K562 (cell line): ENCODE data around the gene RASGEF1C. TPM values are rescaled to one million over a fixed set of nuclear protein-coding genes. Genes with fewer than 3 reads are reported as not detected.

Experiments
- ATAC-seq: fragments of 200-7000 bp; cut with Tn5 transposase; 3 replicates; pipeline ENCODE4 v1.9.1; 2020; ENCODE audit warnings: moderate library complexity
- BruUV-seq: library from RNA; stranded (reverse); fragments of 400-500 nt; replicated peaks from 2 replicates; lab custom pipeline; 2021; lab: Mats Ljungman, UMichigan
- CTCF ChIA-PET: fragments of 300-600 bp; formaldehyde crosslinking; extraction: SDS; loops from one replicate; lab custom pipeline; 2021; ENCODE audit warnings: low intra/inter-chr PET ratio; lab: Yijun Ruan, JAX
- POLR2A ChIA-PET: fragments of 300-600, 350-650 bp; sonication (Branson Sonifier 250); formaldehyde crosslinking; extraction: SDS; loops from one replicate; lab custom pipeline; 2021; ENCODE audit warnings: antibody characterized with exemption, inconsistent platforms; lab: Yijun Ruan, JAX
- DNase-seq, 4 experiments: peaks; one replicate each; pipeline versions ENCODE4 v3.0.0 to v3.0.0-alpha.2; 2011 to 2018; ENCODE audit warnings: low spot score in 3 of 4, mixed read lengths in 3 of 4; ENCODE audit errors: extremely low read depth in 1 of 4
- FAIRE-seq: peaks from 2 replicates; lab custom pipeline; 2011; peaks lifted over from hg19 to GRCh38; lab: Jason Lieb, UNC
- H2AFZ ChIP-seq: 2 replicates; pipeline ENCODE4 v1.6.0; 2011; ENCODE audit warnings: low read depth, low read length, control low read depth, inconsistent platforms
- H3K27ac ChIP-seq: fragments of 200-600 bp; 3 replicates; pipeline ENCODE4 v1.8.0; 2011; ENCODE audit warnings: low read depth, mild to moderate bottlenecking, control low read depth, inconsistent platforms, low read length, moderate library complexity, mixed read lengths; ENCODE audit errors: extremely low read depth
- H3K27me3 ChIP-seq, 2 experiments: fragments of 300-600 bp in 1 of 2; 2 replicates in 1 of 2; 3 replicates in 1 of 2; pipeline versions ENCODE4 v1.6.0 to v1.8.0; 2011; ENCODE audit warnings: inconsistent platforms in 2 of 2, low read length in 2 of 2, mild to moderate bottlenecking in 1 of 2, mixed read lengths in 1 of 2, moderate library complexity in 1 of 2; ENCODE audit not compliant: control insufficient read depth in 2 of 2, insufficient read depth in 2 of 2
- H3K36me3 ChIP-seq: fragments of 300-600 bp; 3 replicates; pipeline ENCODE4 v1.8.0; 2011; ENCODE audit warnings: mild to moderate bottlenecking, low read length, inconsistent platforms; ENCODE audit not compliant: control insufficient read depth, insufficient read depth
- H3K4me1 ChIP-seq, 2 experiments: fragments of 200-600 bp in 1 of 2; replicated peaks in 1 of 2; 2 replicates in 1 of 2; 3 replicates in 1 of 2; pipeline versions ENCODE4 v1.5.1 to v1.8.0; 2011; ENCODE audit warnings: inconsistent platforms in 2 of 2, low read length in 2 of 2, mild to moderate bottlenecking in 1 of 2, mixed read lengths in 1 of 2, moderate library complexity in 1 of 2; ENCODE audit not compliant: control insufficient read depth in 2 of 2, insufficient read depth in 2 of 2
- H3K4me2 ChIP-seq: 2 replicates; pipeline ENCODE4 v1.6.1; 2011; ENCODE audit warnings: low read length, control low read depth, inconsistent platforms, mixed read lengths; ENCODE audit not compliant: insufficient read depth
- H3K4me3 ChIP-seq: fragments of 200-600 bp; sonication (generic), shearing (Covaris generic); 2 replicates; pipeline ENCODE4 v1.5.1; 2016; ENCODE audit warnings: control low read depth, inconsistent platforms
- H3K79me2 ChIP-seq: fragments of 200-600 bp; 3 replicates; pipeline ENCODE4 v1.8.0; 2011; ENCODE audit warnings: low read length, inconsistent platforms; ENCODE audit not compliant: control insufficient read depth, insufficient read depth
- H3K9ac ChIP-seq, 2 experiments: 2 replicates each; pipeline versions ENCODE4 v1.6.0 to v1.6.1; 2011; ENCODE audit warnings: low read depth in 2 of 2, low read length in 2 of 2, control low read depth in 1 of 2, inconsistent platforms in 1 of 2, mild to moderate bottlenecking in 1 of 2, mixed read lengths in 1 of 2; ENCODE audit not compliant: insufficient read depth in 1 of 2
- H3K9me1 ChIP-seq: one replicate; pipeline ENCODE4 v1.6.0; 2011; ENCODE audit warnings: inconsistent platforms, mild to moderate bottlenecking, low read length, moderate library complexity; ENCODE audit not compliant: control insufficient read depth, insufficient read depth
- H3K9me3 ChIP-seq: replicated peaks from 2 replicates; pipeline ENCODE4 v1.5.1; 2011; ENCODE audit warnings: low read depth, low read length, inconsistent platforms; ENCODE audit not compliant: control insufficient read depth, insufficient read depth
- H4K20me1 ChIP-seq: replicated peaks from 2 replicates; pipeline ENCODE4 v1.6.1; 2011; ENCODE audit warnings: low read length, inconsistent platforms, mixed read lengths; ENCODE audit not compliant: control insufficient read depth, insufficient read depth
- CAMTA2 ChIP-seq: fragments of 250-450 bp; sonication (Bioruptor Pico); conservative IDR thresholded peaks from 2 replicates; pipeline ENCODE4 v1.5.1; 2022
- DMBX1 ChIP-seq: fragments of 250-450 bp; sonication (Bioruptor Pico); IDR thresholded peaks from 2 replicates; pipeline ENCODE4 v1.8.0; 2022; ENCODE audit warnings: inconsistent platforms, mild to moderate bottlenecking, moderate library complexity, borderline replicate concordance
- DNMT1 ChIP-seq: fragments of 450-650 bp; IDR thresholded peaks from 2 replicates; pipeline ENCODE4 v1.6.1; 2016; ENCODE audit warnings: antibody characterized with exemption, mild to moderate bottlenecking
- EWSR1 ChIP-seq: fragments of 450-650 bp; IDR thresholded peaks from 2 replicates; pipeline ENCODE4 v1.6.1; 2018; ENCODE audit warnings: borderline replicate concordance, mild to moderate bottlenecking, low read depth, moderate library complexity; ENCODE audit not compliant: partially characterized antibody
- JUN ChIP-seq, 2 experiments: sonication (generic) in 1 of 2; formaldehyde crosslinking in 1 of 2; IDR thresholded peaks; 2 replicates each; pipeline versions ENCODE4 v1.6.1 to v1.8.0; 2012 to 2022; ENCODE audit warnings: borderline replicate concordance in 2 of 2, mild to moderate bottlenecking in 2 of 2, improper control_type of control experiment in 1 of 2, low read depth in 1 of 2, low read length in 1 of 2, missing genetic modification reagents in 1 of 2
- LARP7 ChIP-seq: fragments of 450-650 bp; IDR thresholded peaks from 2 replicates; pipeline ENCODE4 v1.6.1; 2016
- MTA3 ChIP-seq: fragments of 450-650 bp; formaldehyde crosslinking; IDR thresholded peaks from 2 replicates; pipeline ENCODE4 v1.6.1; 2017; ENCODE audit warnings: mild to moderate bottlenecking, borderline replicate concordance
- NCOA2 ChIP-seq, 2 experiments: fragments of 450-650 bp; IDR thresholded peaks; 2 replicates each; pipeline ENCODE4 v1.6.1; 2018; ENCODE audit warnings: mild to moderate bottlenecking in 2 of 2, moderate library complexity in 1 of 2; ENCODE audit not compliant: partially characterized antibody in 2 of 2
- RAD51 ChIP-seq: fragments of 450-650 bp; IDR thresholded peaks from 2 replicates; pipeline ENCODE4 v1.7.1; 2016; ENCODE audit warnings: low read depth, mild to moderate bottlenecking, borderline replicate concordance
- SMARCB1 ChIP-seq: IDR thresholded peaks from 2 replicates; pipeline ENCODE4 v1.6.1; 2011; ENCODE audit warnings: improper control_type of control experiment, low read depth; ENCODE audit not compliant: insufficient read length
- SREBF2 ChIP-seq: sonication (generic); formaldehyde crosslinking; IDR thresholded peaks from 2 replicates; pipeline ENCODE4 v1.4.0; 2020; ENCODE audit warnings: mild to moderate bottlenecking, missing genetic modification reagents
- TGIF2 ChIP-seq: sonication (generic); formaldehyde crosslinking; IDR thresholded peaks from 2 replicates; pipeline ENCODE4 v1.8.1; 2022; ENCODE audit warnings: mild to moderate bottlenecking, missing genetic modification reagents, moderate library complexity
- ZNF23 ChIP-seq: fragments of 250-450 bp; sonication (Bioruptor Pico); IDR thresholded peaks from 2 replicates; pipeline ENCODE4 v1.4.0; 2020; ENCODE audit warnings: mild to moderate bottlenecking
- ZNF431 ChIP-seq: sonication (generic); formaldehyde crosslinking; IDR thresholded peaks from 2 replicates; pipeline ENCODE4 v1.8.0; 2022; ENCODE audit warnings: mild to moderate bottlenecking, missing genetic modification reagents
- ZNF830 ChIP-seq: fragments of 250-450 bp; sonication (Bioruptor Pico); IDR thresholded peaks from 2 replicates; pipeline ENCODE4 v1.5.0; 2021; ENCODE audit warnings: mild to moderate bottlenecking
- WGBS: fragments of 100-300 bp; shearing (Covaris generic); methylation state at CpG from one replicate; pipeline ENCODE4 v1.1.6; 2016; ENCODE audit warnings: low coverage, mixed read lengths; ENCODE audit not compliant: insufficient coverage; ENCODE audit errors: missing lambda C conversion rate; 5-methylcytosine and 5-hydroxymethylcytosine counted together
- in situ Hi-C: fragments of 300-500 bp; cut with MboI; formaldehyde crosslinking; loops from 4 replicates; pipeline ENCODE4 v1.15.0; 2018; ENCODE audit warnings: inconsistent platforms, mixed read lengths
- intact Hi-C: fragments of 100-400 bp; cut with micrococcal nuclease; formaldehyde crosslinking; loops from 2 replicates; pipeline ENCODE4 v1.14.2; 2022
- polyA plus RNA-seq, 8 experiments: library from polyadenylated mRNA; depleted of rRNA in 4 of 8; stranded (reverse) in 5 of 8; unstranded in 3 of 8; fragments of >200 nt; fragmentation: Nextera tagmentation in 2 of 8; fragmentation: Illumina TruSeq in 1 of 8; extraction: Ambion mirVana in 2 of 8; extraction: Trizol in 1 of 8; gene quantifications; 2 replicates each; pipeline versions ENCODE4 v1.2.1 to v1.2.3, GENCODE V29; 2011 to 2014; ENCODE audit warnings: inconsistent platforms in 1 of 8, missing spikeins in 1 of 8
- total RNA-seq, 7 experiments: library from RNA; depleted of rRNA in 6 of 7; stranded (reverse); fragments of >200 nt in 6 of 7; fragmentation: Illumina TruSeq in 2 of 7; extraction: Trizol in 2 of 7; gene quantifications; 2 replicates each; pipeline versions ENCODE4 v1.2.1 to v1.2.3, GENCODE V29; 2011 to 2021; ENCODE audit warnings: low replicate concordance in 1 of 7
- TF ChIP-seq, protein P1 (sequence below): sonication (generic); formaldehyde crosslinking; IDR thresholded peaks from 2 replicates; pipeline ENCODE4 v1.5.0; 2020; ENCODE audit warnings: missing genetic modification reagents
- TF ChIP-seq, protein P2 (sequence below): fragments of 450-650 bp; IDR thresholded peaks from 2 replicates; pipeline ENCODE4 v1.6.1; 2017; ENCODE audit warnings: antibody characterized with exemption
- TF ChIP-seq, protein P3 (sequence below): sonication (generic); formaldehyde crosslinking; IDR thresholded peaks from 2 replicates; pipeline ENCODE4 v1.9.0; 2022; ENCODE audit warnings: mild to moderate bottlenecking, missing genetic modification reagents

RASGEF1C gene
- total and polyA plus RNA-seq, 9 of the 15 experiments (the other 6 are each of a cell fraction or from before 2014, with no cell fraction given), result 0.04 to 1.1 (median 0.21) TPM; not detected in 4

DNA sequence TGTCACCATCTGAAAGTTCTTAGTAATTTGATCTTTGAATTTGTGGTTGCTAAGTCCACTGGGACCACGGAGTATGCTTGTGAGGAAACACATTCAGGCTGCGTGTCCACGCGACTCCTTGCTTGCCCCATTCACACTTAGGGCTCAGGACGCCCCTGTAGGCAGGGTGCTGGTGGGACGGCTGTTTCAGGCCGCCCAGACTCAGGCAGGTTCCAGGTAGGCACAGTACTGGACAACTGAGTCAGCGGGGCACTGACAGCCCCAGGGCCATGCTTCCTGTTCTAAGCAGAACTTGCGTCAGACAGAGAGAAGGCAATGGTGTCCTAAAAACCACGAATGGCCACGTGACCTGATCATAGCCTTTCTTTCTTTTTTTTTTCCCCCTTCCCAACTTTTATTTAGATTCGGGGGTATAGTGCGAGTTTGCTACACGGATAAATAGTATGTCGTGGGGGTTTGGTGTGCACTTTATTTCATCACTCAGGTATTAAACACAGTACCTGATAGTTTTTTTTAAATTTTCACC lies 7.7 kb upstream of the RASGEF1C start:
- Histone ChIP-seq H3K4me2 (no peak overlapping the region), H3K27ac (no peak overlapping the region), H3K27me3 (peaks cover 5 to 49% of the 10 kb centered on the region in 2 experiments; a peak in 4 of 5 replicates), H3K4me1 (peaks cover 0 to 13% of the 10 kb centered on the region in 2 experiments; a peak in 2 of 5 replicates), H3K9ac (no peak overlapping the region; a peak in 1 of 4 replicates), H4K20me1 (no peaks in the 10 kb centered on the region), H3K4me3 (no peak overlapping the region), H2AFZ (peak overlapping the region; percentile 51; the same call in 1 of the 2 replicates), H3K9me3 (no peaks in the 10 kb centered on the region), H3K36me3 (no peaks in the 10 kb centered on the region), H3K9me1 (no peaks in the 10 kb centered on the region), H3K79me2 (no peaks in the 10 kb centered on the region)
- no TSS peak for BruUV-seq
- in situ Hi-C loops, result no loop called here
- FAIRE-seq, result no peak
- no peak for DNase-seq
- ATAC-seq, result peak; percentile 35
- 29% methylated on average over 15 of the region's 15 CpGs for WGBS
- intact Hi-C loops, result no loop called here
- ChIA-PET CTCF (no interaction called here), POLR2A (no interaction called here)
- TF ChIP-seq, protein P1, sequence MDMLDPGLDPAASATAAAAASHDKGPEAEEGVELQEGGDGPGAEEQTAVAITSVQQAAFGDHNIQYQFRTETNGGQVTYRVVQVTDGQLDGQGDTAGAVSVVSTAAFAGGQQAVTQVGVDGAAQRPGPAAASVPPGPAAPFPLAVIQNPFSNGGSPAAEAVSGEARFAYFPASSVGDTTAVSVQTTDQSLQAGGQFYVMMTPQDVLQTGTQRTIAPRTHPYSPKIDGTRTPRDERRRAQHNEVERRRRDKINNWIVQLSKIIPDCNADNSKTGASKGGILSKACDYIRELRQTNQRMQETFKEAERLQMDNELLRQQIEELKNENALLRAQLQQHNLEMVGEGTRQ (CRISPR knock-in tag), result peak; percentile 66
- TF ChIP-seq, protein P2, sequence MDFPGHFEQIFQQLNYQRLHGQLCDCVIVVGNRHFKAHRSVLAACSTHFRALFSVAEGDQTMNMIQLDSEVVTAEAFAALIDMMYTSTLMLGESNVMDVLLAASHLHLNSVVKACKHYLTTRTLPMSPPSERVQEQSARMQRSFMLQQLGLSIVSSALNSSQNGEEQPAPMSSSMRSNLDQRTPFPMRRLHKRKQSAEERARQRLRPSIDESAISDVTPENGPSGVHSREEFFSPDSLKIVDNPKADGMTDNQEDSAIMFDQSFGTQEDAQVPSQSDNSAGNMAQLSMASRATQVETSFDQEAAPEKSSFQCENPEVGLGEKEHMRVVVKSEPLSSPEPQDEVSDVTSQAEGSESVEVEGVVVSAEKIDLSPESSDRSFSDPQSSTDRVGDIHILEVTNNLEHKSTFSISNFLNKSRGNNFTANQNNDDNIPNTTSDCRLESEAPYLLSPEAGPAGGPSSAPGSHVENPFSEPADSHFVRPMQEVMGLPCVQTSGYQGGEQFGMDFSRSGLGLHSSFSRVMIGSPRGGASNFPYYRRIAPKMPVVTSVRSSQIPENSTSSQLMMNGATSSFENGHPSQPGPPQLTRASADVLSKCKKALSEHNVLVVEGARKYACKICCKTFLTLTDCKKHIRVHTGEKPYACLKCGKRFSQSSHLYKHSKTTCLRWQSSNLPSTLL, result no peak
- TF ChIP-seq NCOA2 (IDR thresholded peaks at IDR 0.05; ENCODE audit: partially characterized antibody in 2 of 2) (no peak), SMARCB1 (no peak), EWSR1 (no peak), ZNF23 (CRISPR knock-in tag) (no peak), DMBX1 (CRISPR knock-in tag) (no peak), MTA3 (no peak), JUN (IDR thresholded peaks at IDR 0.05; ENCODE audit: borderline replicate concordance, low read depth, low read length) (no peak), JUN (CRISPR knock-in tag; IDR thresholded peaks at IDR 0.05; ENCODE audit: borderline replicate concordance) (no peak), LARP7 (no peak), CAMTA2 (no peak), RAD51 (peak; percentile 74), TGIF2 (CRISPR knock-in tag) (no peak), ZNF431 (CRISPR knock-in tag) (no peak), DNMT1 (no peak), ZNF830 (CRISPR knock-in tag) (no peak), SREBF2 (CRISPR knock-in tag) (no peak)
- TF ChIP-seq, protein P3, sequence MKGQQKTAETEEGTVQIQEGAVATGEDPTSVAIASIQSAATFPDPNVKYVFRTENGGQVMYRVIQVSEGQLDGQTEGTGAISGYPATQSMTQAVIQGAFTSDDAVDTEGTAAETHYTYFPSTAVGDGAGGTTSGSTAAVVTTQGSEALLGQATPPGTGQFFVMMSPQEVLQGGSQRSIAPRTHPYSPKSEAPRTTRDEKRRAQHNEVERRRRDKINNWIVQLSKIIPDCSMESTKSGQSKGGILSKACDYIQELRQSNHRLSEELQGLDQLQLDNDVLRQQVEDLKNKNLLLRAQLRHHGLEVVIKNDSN, result peak; percentile 74
